CD14-positive monocyte (primary cell): Measurements from ENCODE around the gene ACVR1. TPM values are rescaled to one million over a fixed set of nuclear protein-coding genes. Genes with fewer than 3 reads are reported as not detected.
A peak's percentile ranks its signal among the peaks of the same experiment; 100 is the strongest.

Experiments
- DNase-seq, 3 donors: peaks; one replicate each; pipeline ENCODE4 v3.0.0-alpha.2; 2011 to 2022
- H2AFZ ChIP-seq: 2 replicates; pipeline ENCODE4 v1.6.0; 2012; ENCODE audit warnings: mild to moderate bottlenecking, low read depth, low read length, inconsistent platforms; ENCODE audit not compliant: insufficient read depth, poor library complexity, severe bottlenecking
- H3K27ac ChIP-seq, 2 donors: 1 replicate in 1 of 2; 2 replicates in 1 of 2; pipeline ENCODE4 v1.5.1; 2012 to 2013; ENCODE audit warnings: low read length in 2 of 2, control low read depth in 1 of 2, inconsistent platforms in 1 of 2, low read depth in 1 of 2, mild to moderate bottlenecking in 1 of 2
- H3K27me3 ChIP-seq, 2 donors: one replicate each; pipeline versions ENCODE4 v1.6.0 to v1.6.1; 2011 to 2013; ENCODE audit warnings: low read length in 2 of 2; ENCODE audit not compliant: control insufficient read depth in 2 of 2, insufficient read depth in 2 of 2
- H3K36me3 ChIP-seq, 2 donors: replicated peaks in 1 of 2; 1 replicate in 1 of 2; 2 replicates in 1 of 2; pipeline versions ENCODE4 v1.5.1 to v1.6.1; 2012 to 2013; ENCODE audit warnings: low read length in 2 of 2, control low read depth in 1 of 2, inconsistent platforms in 1 of 2, mild to moderate bottlenecking in 1 of 2; ENCODE audit not compliant: insufficient read depth in 2 of 2, control insufficient read depth in 1 of 2
- H3K4me1 ChIP-seq, 2 donors: 1 replicate in 1 of 2; 2 replicates in 1 of 2; pipeline versions ENCODE4 v1.5.1 to v1.6.1; 2012 to 2013; ENCODE audit warnings: low read length in 2 of 2, control low read depth in 1 of 2, inconsistent platforms in 1 of 2, mild to moderate bottlenecking in 1 of 2, moderate library complexity in 1 of 2; ENCODE audit not compliant: insufficient read depth in 2 of 2, control insufficient read depth in 1 of 2
- H3K4me2 ChIP-seq: replicated peaks from 2 replicates; pipeline ENCODE3; 2012; ENCODE audit warnings: low read length, moderate library complexity, mild to moderate bottlenecking; ENCODE audit not compliant: poor library complexity, severe bottlenecking; ENCODE audit errors: extremely low read depth
- H3K4me3 ChIP-seq, 3 experiments: fragments of 200-600 bp in 1 of 3; sonication (generic) in 1 of 3; replicated peaks in 1 of 3; 1 replicate in 2 of 3; 2 replicates in 1 of 3; pipeline ENCODE4 v1.5.1; 2011 to 2013; ENCODE audit warnings: low read length in 3 of 3, mild to moderate bottlenecking in 3 of 3, control low read depth in 2 of 3, low read depth in 2 of 3, inconsistent platforms in 1 of 3, moderate library complexity in 1 of 3
- H3K79me2 ChIP-seq: 2 replicates; pipeline ENCODE4 v1.6.0; 2012; ENCODE audit warnings: mild to moderate bottlenecking, control low read depth, inconsistent platforms, low read length, moderate library complexity; ENCODE audit not compliant: insufficient read depth
- H3K9ac ChIP-seq: 2 replicates; pipeline ENCODE4 v1.6.0; 2017; ENCODE audit warnings: low read length, mild to moderate bottlenecking; ENCODE audit not compliant: insufficient read depth, poor library complexity, severe bottlenecking
- H3K9me3 ChIP-seq, 2 donors: replicated peaks in 1 of 2; 1 replicate in 1 of 2; 2 replicates in 1 of 2; pipeline versions ENCODE4 v1.5.1 to v1.6.1; 2012 to 2013; ENCODE audit warnings: low read length in 2 of 2, control low read depth in 1 of 2; ENCODE audit not compliant: control insufficient read depth in 1 of 2, insufficient read depth in 1 of 2
- H4K20me1 ChIP-seq: 2 replicates; pipeline ENCODE4 v1.6.0; 2012; ENCODE audit warnings: mild to moderate bottlenecking, low read length, control low read depth, moderate library complexity; ENCODE audit not compliant: insufficient read depth
- H3K27ac Mint-ChIP-seq, 7 donors: one replicate each; pipeline ENCODE4 v1.8.0; 2020; ENCODE audit warnings: mild to moderate bottlenecking in 7 of 7, mixed read lengths in 7 of 7, moderate library complexity in 6 of 7, inconsistent platforms in 2 of 7
- H3K27me3 Mint-ChIP-seq, 3 donors: one replicate each; pipeline ENCODE4 v1.8.0; 2021 to 2022; ENCODE audit warnings: low read depth in 3 of 3, mild to moderate bottlenecking in 3 of 3, mixed read lengths in 3 of 3, moderate library complexity in 3 of 3, inconsistent platforms in 1 of 3
- H3K36me3 Mint-ChIP-seq, 2 donors: one replicate each; pipeline ENCODE4 v1.8.0; 2020; ENCODE audit warnings: mixed read lengths in 2 of 2, inconsistent platforms in 1 of 2, mild to moderate bottlenecking in 1 of 2
- H3K4me1 Mint-ChIP-seq: one replicate; pipeline ENCODE4 v1.8.0; 2020; ENCODE audit warnings: mild to moderate bottlenecking, mixed read lengths
- H3K4me3 Mint-ChIP-seq, 2 donors: one replicate each; pipeline ENCODE4 v1.8.0; 2020; ENCODE audit warnings: mild to moderate bottlenecking in 2 of 2, mixed read lengths in 2 of 2, moderate library complexity in 1 of 2
- H3K9me3 Mint-ChIP-seq, 7 donors: one replicate each; pipeline ENCODE4 v1.8.0; 2020 to 2022; ENCODE audit warnings: mixed read lengths in 7 of 7, mild to moderate bottlenecking in 6 of 7, moderate library complexity in 6 of 7, inconsistent platforms in 2 of 7
- WGBS: methylation state at CpG from one replicate; pipeline ENCODE4 v1.1.5; 2013; ENCODE audit warnings: missing lambda C conversion rate; ENCODE audit not compliant: insufficient coverage; 5-methylcytosine and 5-hydroxymethylcytosine counted together
- intact Hi-C, 2 donors: fragments of 100-400 bp; cut with micrococcal nuclease; formaldehyde crosslinking; loops; one replicate each; pipeline versions ENCODE4 v1.15.0 to v1.15.1; 2023
- polyA plus RNA-seq, 3 donors: library from polyadenylated mRNA; depleted of rRNA in 1 of 3; unstranded in 2 of 3; stranded (reverse) in 1 of 3; fragments of 300-500 nt in 2 of 3; fragments of >200 nt in 1 of 3; fragmentation: Illumina TruSeq in 2 of 3; gene quantifications; 1 replicate in 2 of 3; 2 replicates in 1 of 3; pipeline ENCODE4 v1.2.3, GENCODE V29; 2012 to 2021
- TF ChIP-seq, protein P1 (sequence below): fragments of 200-600 bp; IDR thresholded peaks from one replicate; pipeline ENCODE4 v1.8.0; 2022; ENCODE audit warnings: antibody characterized with exemption, mild to moderate bottlenecking

The ACVR1 gene
- polyA plus RNA-seq, 3 donors: 2.8 to 13.4 (median 4.9) TPM

GRCh38 chr2:157789256-157789655 is 86.9 kb downstream of the ACVR1 start:
- Mint-ChIP-seq H3K9me3 (no peaks in the 10 kb centered on the region), H3K36me3 (peaks cover 6 to 10% of the 10 kb centered on the region in 2 donors), H3K27me3 (no peaks in the 10 kb centered on the region), H3K4me1 (no peaks in the 10 kb centered on the region), H3K4me3 (no peak overlapping the region), H3K27ac (peak overlapping the region in 1 of 7 donors; percentile 68)
- Histone ChIP-seq H3K9ac (no peak overlapping the region), H4K20me1 (no peaks in the 10 kb centered on the region), H3K36me3 (peaks cover 0 to 17% of the 10 kb centered on the region in 2 donors), H3K4me3 (no peak overlapping the region), H2AFZ (no peak overlapping the region), H3K4me1 (no peaks in the 10 kb centered on the region), H3K9me3 (no peaks in the 10 kb centered on the region), H3K4me2 (no peak overlapping the region), H3K27me3 (no peaks in the 10 kb centered on the region), H3K27ac (no peak overlapping the region), H3K79me2 (no peaks in the 10 kb centered on the region)
- WGBS: 94% methylated on average over 3 of the region's 3 CpGs
- no peak for DNase-seq
- intact Hi-C loops: no loop called here
- TF ChIP-seq, protein P1, sequence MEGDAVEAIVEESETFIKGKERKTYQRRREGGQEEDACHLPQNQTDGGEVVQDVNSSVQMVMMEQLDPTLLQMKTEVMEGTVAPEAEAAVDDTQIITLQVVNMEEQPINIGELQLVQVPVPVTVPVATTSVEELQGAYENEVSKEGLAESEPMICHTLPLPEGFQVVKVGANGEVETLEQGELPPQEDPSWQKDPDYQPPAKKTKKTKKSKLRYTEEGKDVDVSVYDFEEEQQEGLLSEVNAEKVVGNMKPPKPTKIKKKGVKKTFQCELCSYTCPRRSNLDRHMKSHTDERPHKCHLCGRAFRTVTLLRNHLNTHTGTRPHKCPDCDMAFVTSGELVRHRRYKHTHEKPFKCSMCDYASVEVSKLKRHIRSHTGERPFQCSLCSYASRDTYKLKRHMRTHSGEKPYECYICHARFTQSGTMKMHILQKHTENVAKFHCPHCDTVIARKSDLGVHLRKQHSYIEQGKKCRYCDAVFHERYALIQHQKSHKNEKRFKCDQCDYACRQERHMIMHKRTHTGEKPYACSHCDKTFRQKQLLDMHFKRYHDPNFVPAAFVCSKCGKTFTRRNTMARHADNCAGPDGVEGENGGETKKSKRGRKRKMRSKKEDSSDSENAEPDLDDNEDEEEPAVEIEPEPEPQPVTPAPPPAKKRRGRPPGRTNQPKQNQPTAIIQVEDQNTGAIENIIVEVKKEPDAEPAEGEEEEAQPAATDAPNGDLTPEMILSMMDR: no peak

- no peaks in the 10 kb centered on the region for H3K4me1 ChIP-seq
- intact Hi-C loops: no loop called here
- H3K4me1 Mint-ChIP-seq: no peaks in the 10 kb centered on the region
Measured at GRCh38 chr2:157788201-157788600, 87.9 kb downstream of the ACVR1 start.

More at GRCh38 chr2:157788201-157788600, 87.9 kb downstream of the ACVR1 start:
- TF ChIP-seq, protein P1: no peak
- no peaks in the 10 kb centered on the region for H3K27me3 Mint-ChIP-seq
- no peaks in the 10 kb centered on the region for H3K79me2 ChIP-seq
- 91% methylated on average over 4 of the region's 5 CpGs for WGBS
- no peaks in the 10 kb centered on the region for H3K27me3 ChIP-seq
- no peak overlapping the region for H3K27ac ChIP-seq
- no peak for DNase-seq
- peaks cover 0 to 17% of the 10 kb centered on the region in 2 donors for H3K36me3 ChIP-seq
- peak overlapping the region in 1 of 7 donors; percentile 25 for H3K27ac Mint-ChIP-seq
- H3K9me3 ChIP-seq: no peaks in the 10 kb centered on the region
- no peaks in the 10 kb centered on the region for H4K20me1 ChIP-seq
- H2AFZ ChIP-seq: no peak overlapping the region
- no peak overlapping the region for H3K4me2 ChIP-seq
- H3K36me3 Mint-ChIP-seq: peaks cover 2 to 5% of the 10 kb centered on the region in 2 donors
- no peak overlapping the region for H3K4me3 Mint-ChIP-seq
- H3K4me3 ChIP-seq: no peak overlapping the region
- H3K9ac ChIP-seq: no peak overlapping the region
- H3K9me3 Mint-ChIP-seq: no peaks in the 10 kb centered on the region
